Stimulated activated CD4-positive, alpha-beta T cell treated with anti-CD3 and anti-CD28 coated beads, Interleukin-1b, Interleukin-23, amount 100 ng/mL, for 4 hours (primary cell): ENCODE data around the gene TOMM7.
"Not testable (repeated sequence)": the region's sequence is repeated elsewhere in the genome, so short reads cannot be mapped to it uniquely, and the experiment has no call there.

Experiments used
- DNase-seq, 2 donors: peaks; one replicate each; pipeline ENCODE4 v3.0.0-alpha.2; 2020; ENCODE audit warnings: low read depth in 2 of 2

TOMM7 gene

GRCh38 chr7:22784346-22784745, 38.3 kb downstream of the TOMM7 start:
- DNase-seq: no peak

- DNase-seq: no peak
Observed at GRCh38 chr7:22783421-22783820, 39.2 kb downstream of the TOMM7 start.

- DNase-seq: peak; percentile 63 to 70
Observed at GRCh38 chr7:22782616-22783232, 39.9 kb downstream of the TOMM7 start.

- DNase-seq: no peak
Observed at GRCh38 chr7:22781230-22781711, 41.4 kb downstream of the TOMM7 start.

GRCh38 chr7:22779730-22780323, 42.8 kb downstream of the TOMM7 start:
- not testable (repeated sequence) for DNase-seq

- DNase-seq: no peak
Observed at GRCh38 chr7:22776964-22777363, 45.7 kb downstream of the TOMM7 start.

- no peak for DNase-seq
Observed at GRCh38 chr7:22772885-22773284, 49.8 kb downstream of the TOMM7 start.

- no peak for DNase-seq
Observed at GRCh38 chr7:22771872-22772228, 50.8 kb downstream of the TOMM7 start.

- DNase-seq: no peak
Observed at GRCh38 chr7:22771194-22771871, 51.3 kb downstream of the TOMM7 start.

- DNase-seq: no peak
Observed at GRCh38 chr7:22765609-22766008, 57.0 kb downstream of the TOMM7 start.
